ENCODE results near the gene CD300A. TPM values are rescaled to one million over a fixed set of nuclear protein-coding genes. Genes with fewer than 3 reads are reported as not detected.

CD300A gene
- not detected in 2 replicates for total RNA-seq

DNA sequence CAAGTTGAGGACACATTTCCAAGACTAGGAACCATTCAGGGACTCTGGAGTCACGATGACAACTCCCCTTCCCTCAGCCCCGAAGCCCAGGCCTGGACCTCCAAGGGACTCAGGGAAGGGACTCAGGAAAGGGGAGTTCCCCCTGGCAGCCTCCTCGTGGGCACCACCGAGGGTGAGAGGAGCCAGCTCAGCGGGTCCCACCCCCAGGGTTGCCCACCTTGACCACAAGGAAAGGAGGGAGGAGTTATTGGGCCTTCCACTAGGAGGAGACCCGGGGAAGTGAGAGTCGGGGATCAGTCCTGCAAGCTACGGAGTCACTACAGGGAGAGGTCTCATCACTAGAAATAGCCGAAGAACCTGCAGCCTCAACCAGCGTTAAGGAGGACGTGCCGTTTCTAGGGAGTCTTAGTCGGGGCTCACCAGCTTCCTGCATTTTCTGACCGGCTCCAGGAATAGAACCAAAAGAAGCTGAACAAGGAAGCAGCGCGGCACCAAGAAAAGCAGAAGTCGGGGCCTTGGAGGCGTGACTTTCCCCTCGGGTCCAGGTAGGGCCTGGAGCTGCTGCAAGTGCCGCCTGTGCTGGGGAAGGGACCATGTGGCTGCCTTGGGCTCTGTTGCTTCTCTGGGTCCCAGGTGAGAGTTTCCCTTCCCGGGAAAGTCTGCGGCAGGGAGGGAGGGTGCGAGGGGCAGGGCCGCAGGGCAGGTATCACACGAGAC, at the start of gene CD300A:
Gene CD300A (plus strand): TSS at position 524 of the 717 bp plus-strand sequence. CDS start 70 bp downstream, at position 594.

DNA sequence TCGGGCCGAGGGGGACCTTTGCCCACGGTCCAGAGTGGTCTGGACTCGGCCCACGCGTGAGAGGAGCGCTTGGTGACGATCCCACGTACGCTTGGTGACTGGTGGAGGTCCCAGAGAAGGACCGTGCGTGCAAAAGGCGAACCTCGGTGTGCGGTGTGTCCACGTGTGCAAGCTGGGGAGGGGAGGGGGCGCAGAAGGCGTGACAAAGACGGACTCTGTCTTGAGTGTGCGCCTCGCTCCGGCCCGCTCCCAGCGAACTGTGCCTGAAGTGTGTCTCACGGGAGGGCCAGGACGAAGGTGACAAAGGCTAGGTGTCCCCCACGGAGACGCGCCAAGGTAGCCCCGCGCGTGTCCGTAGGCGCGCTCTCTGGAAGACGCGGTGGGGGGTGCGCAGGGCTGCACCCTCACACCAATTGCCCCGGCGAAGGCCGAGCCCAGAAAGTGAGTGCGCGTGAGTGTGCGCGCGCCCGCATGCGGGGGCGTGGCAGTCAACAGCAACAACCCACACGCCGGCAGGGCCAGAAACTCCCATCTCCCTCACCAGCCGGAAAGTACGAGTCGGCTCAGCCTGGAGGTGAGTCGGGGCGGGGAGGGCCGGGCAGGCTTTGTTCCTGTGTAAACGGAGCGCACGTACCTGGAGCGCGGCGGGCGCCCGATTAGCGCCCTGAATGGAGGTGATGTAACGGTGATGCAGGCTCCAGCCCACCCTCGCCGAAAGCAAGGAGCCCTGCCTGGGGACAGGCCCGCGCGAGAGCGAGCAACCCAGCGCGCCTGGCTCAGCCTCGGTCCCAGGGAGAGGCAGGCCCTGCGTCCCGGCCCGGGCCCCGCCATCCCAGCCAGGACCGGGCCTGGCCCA, 34.6 kb upstream of the CD300A start, which contains the start of gene GPRC5C:
Gene GPRC5C (plus strand): TSS at position 521 of the 856 bp plus-strand sequence. CDS start 7,689 bp downstream, outside the sequence.

DNA sequence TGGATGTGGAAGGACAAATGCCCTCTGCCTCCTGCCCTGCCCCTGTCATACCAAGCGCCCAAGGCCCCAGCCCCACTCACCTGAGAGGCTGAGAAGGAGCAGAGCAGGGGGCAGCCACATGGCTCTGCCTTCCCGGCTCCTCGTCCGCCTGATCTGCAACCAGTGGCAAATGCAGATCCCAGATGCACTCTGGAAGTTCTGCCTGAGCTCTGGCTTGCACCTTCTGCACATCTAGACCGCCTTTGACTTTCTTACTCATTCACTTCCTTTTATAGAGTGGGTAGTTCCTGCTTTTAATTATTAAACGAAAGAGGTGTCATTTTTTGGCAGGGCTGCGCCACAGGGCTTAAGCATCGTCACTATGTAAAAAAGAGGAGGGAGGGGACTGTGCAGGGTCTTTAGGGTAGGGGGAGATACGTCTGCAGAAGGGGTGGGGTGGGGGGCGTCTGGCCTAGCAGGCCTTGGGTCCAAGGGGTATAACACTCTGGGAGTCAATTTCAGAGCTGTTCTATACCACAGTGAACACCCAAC, 64.9 kb downstream of the CD300A start, which contains the start of gene CD300LB:
Gene CD300LB (minus strand): TSS at position 245 of the 531 bp plus-strand sequence. CDS start 125 bp downstream, at position 120.

Other genes with a start within 250 kb of the CD300A start
- gene DNAI2, start 192.4 kb upstream of the CD300A start, total RNA-seq, result not detected in 2 replicates
- gene KIF19, start 140.4 kb upstream of the CD300A start, total RNA-seq, result not detected in 2 replicates
- not detected in 2 replicates for gene BTBD17, start 104.8 kb upstream of the CD300A start, total RNA-seq
- gene GPR142, start 99.1 kb upstream of the CD300A start, total RNA-seq, result not detected in 2 replicates
- under 0.01 TPM in 1 of 2 replicates, not detected in the other for gene GPRC5C, start 34.5 kb upstream of the CD300A start, total RNA-seq
- not detected in 2 replicates for gene CD300LB, start 64.8 kb downstream of the CD300A start, total RNA-seq
- gene CD300C, start 79.5 kb downstream of the CD300A start, total RNA-seq, result not detected in 2 replicates
- not detected in 2 replicates for gene CD300H, start 100.9 kb downstream of the CD300A start, total RNA-seq
- not detected in 2 replicates for gene CD300LD, start 125.6 kb downstream of the CD300A start, total RNA-seq
- not detected in 2 replicates for gene CD300E, start 157.1 kb downstream of the CD300A start, total RNA-seq
- not detected in 2 replicates for gene CD300LF, start 246.3 kb downstream of the CD300A start, total RNA-seq

Measured in myometrial cell (primary cell).